Fibroblast of gingiva (primary cell): ENCODE measurements around the gene CLSTN3.
"Not testable (repeated sequence)": the region's sequence is repeated elsewhere in the genome, so short reads cannot be mapped to it uniquely, and the experiment has no call there.

ENCODE experiments used
- DNase-seq: peaks from one replicate; pipeline ENCODE4 v3.0.0-alpha.2; 2011; ENCODE audit warnings: low read depth

CLSTN3 gene

GRCh38 chr12:7103837-7104584 is 26.2 kb upstream of the CLSTN3 start:
- DNase-seq, result no peak

GRCh38 chr12:7106082-7106481 is 24.1 kb upstream of the CLSTN3 start:
- DNase-seq, result no peak

- not testable (repeated sequence) for DNase-seq
Measured at GRCh38 chr12:7107181-7107580, 23.0 kb upstream of the CLSTN3 start.

GRCh38 chr12:7107636-7108002 is 22.6 kb upstream of the CLSTN3 start:
- no peak for DNase-seq

GRCh38 chr12:7108003-7108795 is 22.0 kb upstream of the CLSTN3 start:
- peak; percentile 72 for DNase-seq

- DNase-seq, result peak; percentile 93
Measured at GRCh38 chr12:7108796-7109571, 21.2 kb upstream of the CLSTN3 start, which contains the start of gene C1RL. TSS of gene C1RL (minus strand) at chr12:7109214. CDS start at chr12:7109180, 34 bp downstream.

- no peak for DNase-seq
Measured at GRCh38 chr12:7109572-7109920, 20.6 kb upstream of the CLSTN3 start.

GRCh38 chr12:7110661-7111060 is 19.5 kb upstream of the CLSTN3 start:
- DNase-seq, result no peak

GRCh38 chr12:7112041-7112440 is 18.1 kb upstream of the CLSTN3 start:
- peak; percentile 18 for DNase-seq

- peak; percentile 36 for DNase-seq
Measured at GRCh38 chr12:7113389-7113871, 16.7 kb upstream of the CLSTN3 start.

- DNase-seq, result no peak
Measured at GRCh38 chr12:7114008-7114407, 16.2 kb upstream of the CLSTN3 start.

- DNase-seq, result no peak
Measured at GRCh38 chr12:7114851-7115250, 15.3 kb upstream of the CLSTN3 start.

- DNase-seq, result no peak
Measured at GRCh38 chr12:7116196-7116595, 14.0 kb upstream of the CLSTN3 start.

- DNase-seq, result no peak
Measured at GRCh38 chr12:7116916-7117315, 13.3 kb upstream of the CLSTN3 start.

GRCh38 chr12:7117670-7118069 is 12.5 kb upstream of the CLSTN3 start:
- no peak for DNase-seq

GRCh38 chr12:7118881-7119280 is 11.3 kb upstream of the CLSTN3 start:
- DNase-seq, result no peak

GRCh38 chr12:7120166-7120565 is 10.0 kb upstream of the CLSTN3 start:
- DNase-seq, result no peak

- no peak for DNase-seq
Measured at GRCh38 chr12:7121324-7121723, 8.8 kb upstream of the CLSTN3 start.

GRCh38 chr12:7122811-7123769 is 7.1 kb upstream of the CLSTN3 start:
- DNase-seq, result no peak

GRCh38 chr12:7123806-7124522 is 6.2 kb upstream of the CLSTN3 start:
- no peak for DNase-seq
